ENCODE measurements around the gene ASTN1.

DNA sequence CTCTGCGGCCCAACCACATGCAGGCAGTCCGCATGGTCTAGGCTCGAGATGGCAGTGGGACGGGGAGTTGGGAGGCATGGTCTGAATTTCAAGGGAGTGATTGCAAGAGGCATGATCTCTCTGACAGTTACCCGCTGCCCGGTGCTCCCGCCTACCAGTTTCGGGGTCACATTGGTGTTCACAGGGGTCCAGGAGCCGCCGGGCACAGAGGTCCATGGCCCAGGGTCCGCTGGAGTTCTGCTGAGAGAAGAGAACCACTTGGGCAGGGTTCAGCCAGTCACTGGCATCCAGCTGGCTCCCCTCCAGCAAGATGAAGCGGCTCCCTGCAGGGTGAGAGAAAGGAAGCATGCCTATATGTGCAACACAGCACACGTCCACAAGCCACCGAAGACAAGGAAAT is 141.3 kb downstream of the ASTN1 start:
- no peak for TF ChIP-seq PRDM1 (tag by site-specific recombination; IDR thresholded peaks at IDR 0.05)
- no peak for TF ChIP-seq YY1 (tag by site-specific recombination; IDR thresholded peaks at IDR 0.05)
- TF ChIP-seq ZNF473 (tag by site-specific recombination; IDR thresholded peaks at IDR 0.05): no peak
- TF ChIP-seq GFI1B (tag by site-specific recombination; IDR thresholded peaks at IDR 0.05): no peak
- no peak for TF ChIP-seq ZNF239 (tag by site-specific recombination; IDR thresholded peaks at IDR 0.05)
- TF ChIP-seq ZNF416 (tag by site-specific recombination; IDR thresholded peaks at IDR 0.05): no peak
- TF ChIP-seq ZNF561 (tag by site-specific recombination; IDR thresholded peaks at IDR 0.05; ENCODE audit: borderline replicate concordance): no peak
- TF ChIP-seq, protein P1, sequence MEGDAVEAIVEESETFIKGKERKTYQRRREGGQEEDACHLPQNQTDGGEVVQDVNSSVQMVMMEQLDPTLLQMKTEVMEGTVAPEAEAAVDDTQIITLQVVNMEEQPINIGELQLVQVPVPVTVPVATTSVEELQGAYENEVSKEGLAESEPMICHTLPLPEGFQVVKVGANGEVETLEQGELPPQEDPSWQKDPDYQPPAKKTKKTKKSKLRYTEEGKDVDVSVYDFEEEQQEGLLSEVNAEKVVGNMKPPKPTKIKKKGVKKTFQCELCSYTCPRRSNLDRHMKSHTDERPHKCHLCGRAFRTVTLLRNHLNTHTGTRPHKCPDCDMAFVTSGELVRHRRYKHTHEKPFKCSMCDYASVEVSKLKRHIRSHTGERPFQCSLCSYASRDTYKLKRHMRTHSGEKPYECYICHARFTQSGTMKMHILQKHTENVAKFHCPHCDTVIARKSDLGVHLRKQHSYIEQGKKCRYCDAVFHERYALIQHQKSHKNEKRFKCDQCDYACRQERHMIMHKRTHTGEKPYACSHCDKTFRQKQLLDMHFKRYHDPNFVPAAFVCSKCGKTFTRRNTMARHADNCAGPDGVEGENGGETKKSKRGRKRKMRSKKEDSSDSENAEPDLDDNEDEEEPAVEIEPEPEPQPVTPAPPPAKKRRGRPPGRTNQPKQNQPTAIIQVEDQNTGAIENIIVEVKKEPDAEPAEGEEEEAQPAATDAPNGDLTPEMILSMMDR (tag by site-specific recombination; IDR thresholded peaks at IDR 0.05): no peak
- no peak for TF ChIP-seq MYNN (tag by site-specific recombination; IDR thresholded peaks at IDR 0.05; ENCODE audit: borderline replicate concordance)
- no peak for TF ChIP-seq ZNF24 (tag by site-specific recombination; IDR thresholded peaks at IDR 0.05)
- no peak for TF ChIP-seq ZNF37A (tag by site-specific recombination; IDR thresholded peaks at IDR 0.05)
- TF ChIP-seq ZNF274 (IDR thresholded peaks at IDR 0.05; ENCODE audit: low read length): no peak
- no peak for TF ChIP-seq ZNF274 (tag by site-specific recombination; IDR thresholded peaks at IDR 0.05; ENCODE audit: borderline replicate concordance)
- no peak for TF ChIP-seq ZBTB7A (tag by site-specific recombination; IDR thresholded peaks at IDR 0.05; ENCODE audit: low read depth)
